ENCODE data around the gene ADAMTS20. TPM values are rescaled to one million over a fixed set of nuclear protein-coding genes. Genes with fewer than 3 reads are reported as not detected.
"Not testable (repeated sequence)": the region's sequence is repeated elsewhere in the genome, so short reads cannot be mapped to it uniquely, and the experiment has no call there.

The ADAMTS20 gene
- total RNA-seq, 1 experiment from 2014 or later = 2.7 TPM

DNA sequence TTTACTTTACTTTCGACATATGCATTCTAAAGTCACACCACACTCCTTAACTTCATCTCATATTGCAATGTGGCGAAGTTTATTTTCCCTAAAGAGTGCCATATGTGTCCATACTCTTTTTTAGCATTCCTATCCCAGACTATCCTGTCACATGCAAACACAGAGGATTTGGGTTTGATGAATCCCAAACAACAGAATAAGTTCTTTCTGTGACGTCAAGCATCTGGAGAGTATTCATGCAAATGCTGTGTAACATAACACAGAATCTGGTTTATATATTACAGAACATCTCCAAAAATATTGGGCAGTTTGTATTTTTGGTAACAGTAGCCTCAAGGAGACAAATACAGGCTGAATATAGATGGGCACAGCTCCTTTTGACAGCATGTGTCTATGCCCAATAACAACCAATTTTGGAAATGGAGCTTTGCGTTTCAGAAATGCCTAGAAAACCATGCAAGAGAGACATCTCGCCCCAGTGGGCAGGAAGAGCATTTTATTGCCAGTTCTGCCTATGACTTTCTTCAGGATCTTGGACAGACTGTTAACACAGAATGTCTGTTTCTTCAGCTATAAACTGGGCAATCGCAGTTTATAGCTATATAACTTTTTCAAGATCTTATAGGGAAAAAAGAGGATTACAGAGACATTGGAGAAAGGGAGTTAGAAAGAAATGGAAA is 190.8 kb downstream of the ADAMTS20 start:
- Histone ChIP-seq H4K91ac (ENCODE audit: insufficient read length, low read depth, low read length) (no peak overlapping the region), H3K18ac (ENCODE audit: insufficient read length, low read depth, low read length) (no peak overlapping the region), H4K8ac (replicated peaks; ENCODE audit: insufficient read length, low read depth, low read length) (no peak overlapping the region), H3K23ac (ENCODE audit: insufficient read length, low read depth, low read length) (no peak overlapping the region), H3K9me3 (ENCODE audit: control insufficient read depth, low read depth, low read length) (no peaks in the 10 kb centered on the region), H2BK12ac (ENCODE audit: insufficient read length, low read depth, low read length) (no peak overlapping the region), H2BK5ac (ENCODE audit: insufficient read length, low read length) (no peak overlapping the region), H2AFZ (ENCODE audit: low read length) (no peak overlapping the region), H3K9ac (ENCODE audit: extremely low read depth, insufficient read length, low read length) (no peak overlapping the region), H2AK5ac (ENCODE audit: insufficient read length, low read length) (no peak overlapping the region), H3T11ph (ENCODE audit: low read length) (no peak overlapping the region), H3K4me1 (ENCODE audit: insufficient read depth, low read length) (no peaks in the 10 kb centered on the region), H3K4me2 (ENCODE audit: insufficient read depth, insufficient read length, low read length) (no peak overlapping the region), H3K56ac (ENCODE audit: insufficient read length, low read depth, low read length) (no peak overlapping the region), H3K23me2 (ENCODE audit: insufficient read length, low read depth, low read length, poor library complexity, severe bottlenecking) (no peaks in the 10 kb centered on the region), H2BK120ac (ENCODE audit: low read depth, low read length, poor library complexity, severe bottlenecking) (no peak overlapping the region), H3K4ac (ENCODE audit: low read depth, low read length) (no peak overlapping the region), H4K5ac (ENCODE audit: insufficient read length, low read depth, low read length) (no peak overlapping the region), H2BK15ac (ENCODE audit: low read depth, low read length) (no peak overlapping the region), H4K20me1 (ENCODE audit: control insufficient read depth, insufficient read depth, insufficient read length) (no peaks in the 10 kb centered on the region), H3K27me3 (ENCODE audit: insufficient read depth, low read length) (no peaks in the 10 kb centered on the region; the same call in 1 of the 2 replicates), H3K79me1 (ENCODE audit: insufficient read depth, low read depth, low read length, poor library complexity, severe bottlenecking) (no peaks in the 10 kb centered on the region), H3K79me2 (ENCODE audit: insufficient read depth, low read length) (no peaks in the 10 kb centered on the region), H3K27ac (ENCODE audit: insufficient read length, low read depth, low read length) (no peak overlapping the region), H2BK20ac (ENCODE audit: low read depth, low read length, poor library complexity, severe bottlenecking) (no peak overlapping the region), H3K14ac (ENCODE audit: insufficient read depth, low read length) (no peak overlapping the region)
- Mint-ChIP-seq H3K36me3 (ENCODE audit: insufficient read depth in 1 of 3, low read depth in 3 of 3) (peaks cover 3 to 10% (median 7%) of the 10 kb centered on the region in 3 experiments; a peak in 6 of 7 replicates), H3K27me3 (ENCODE audit: low read depth) (no peaks in the 10 kb centered on the region), H3K27ac (no peak overlapping the region), H3K9me3 (peaks cover 0 to 3% of the 10 kb centered on the region in 2 experiments; a peak in 1 of 5 replicates), H3K4me3 (no peak overlapping the region), H3K4me1 (peaks cover 0 to 3% of the 10 kb centered on the region in 2 experiments; a peak in 1 of 4 replicates)
- no CpG with 5 or more reads among the region's 6 CpGs for WGBS (ENCODE audit: extremely low coverage, insufficient read length, low lambda C conversion rate)
- TF ChIP-seq CTCF (conservative IDR thresholded peaks at IDR 0.05) = no peak
- DNase-seq = no peak

DNA sequence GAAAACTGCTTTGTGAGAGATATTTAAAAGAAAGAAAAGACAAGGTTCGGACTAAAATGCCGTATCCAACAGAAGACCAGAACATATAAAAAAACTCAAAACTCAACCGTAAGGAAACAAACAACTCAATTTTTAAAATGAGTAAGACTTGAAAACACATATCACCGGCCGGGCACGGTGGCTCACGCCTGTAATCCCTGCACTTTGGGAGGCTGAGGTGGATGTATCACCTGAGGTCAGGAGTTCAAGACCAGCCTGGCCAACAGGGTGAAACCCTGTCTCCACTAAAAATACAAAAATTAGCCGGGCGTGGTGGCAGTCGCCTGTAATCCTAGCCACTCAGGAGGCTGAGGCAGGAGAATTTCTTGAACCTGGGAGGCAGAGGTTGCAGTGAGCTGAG is 192.0 kb downstream of the ADAMTS20 start:
- not testable (repeated sequence) for H3K4ac ChIP-seq (ENCODE audit: low read depth, low read length); H2AK5ac ChIP-seq (ENCODE audit: insufficient read length, low read length); H4K8ac ChIP-seq (replicated peaks; ENCODE audit: insufficient read length, low read depth, low read length); H3T11ph ChIP-seq (ENCODE audit: low read length); H3K23me2 ChIP-seq (ENCODE audit: insufficient read length, low read depth, low read length, poor library complexity, severe bottlenecking); H2BK120ac ChIP-seq (ENCODE audit: low read depth, low read length, poor library complexity, severe bottlenecking); H3K9me3 ChIP-seq (ENCODE audit: control insufficient read depth, low read depth, low read length); H3K9ac ChIP-seq (ENCODE audit: extremely low read depth, insufficient read length, low read length); H3K4me2 ChIP-seq (ENCODE audit: insufficient read depth, insufficient read length, low read length); DNase-seq; H4K5ac ChIP-seq (ENCODE audit: insufficient read length, low read depth, low read length); H3K23ac ChIP-seq (ENCODE audit: insufficient read length, low read depth, low read length); H4K91ac ChIP-seq (ENCODE audit: insufficient read length, low read depth, low read length); H2BK20ac ChIP-seq (ENCODE audit: low read depth, low read length, poor library complexity, severe bottlenecking); H3K79me1 ChIP-seq (ENCODE audit: insufficient read depth, low read depth, low read length, poor library complexity, severe bottlenecking); H3K79me2 ChIP-seq (ENCODE audit: insufficient read depth, low read length); H3K27me3 ChIP-seq (ENCODE audit: insufficient read depth, low read length); H3K27ac Mint-ChIP-seq; H3K4me3 Mint-ChIP-seq; H2BK12ac ChIP-seq (ENCODE audit: insufficient read length, low read depth, low read length); H3K36me3 Mint-ChIP-seq (ENCODE audit: insufficient read depth in 1 of 3, low read depth in 3 of 3); H3K4me1 ChIP-seq (ENCODE audit: insufficient read depth, low read length); H3K27ac ChIP-seq (ENCODE audit: insufficient read length, low read depth, low read length); H3K4me1 Mint-ChIP-seq; H2AFZ ChIP-seq (ENCODE audit: low read length); H3K18ac ChIP-seq (ENCODE audit: insufficient read length, low read depth, low read length); H2BK15ac ChIP-seq (ENCODE audit: low read depth, low read length); H3K56ac ChIP-seq (ENCODE audit: insufficient read length, low read depth, low read length); H2BK5ac ChIP-seq (ENCODE audit: insufficient read length, low read length); H3K9me3 Mint-ChIP-seq; H4K20me1 ChIP-seq (ENCODE audit: control insufficient read depth, insufficient read depth, insufficient read length); H3K14ac ChIP-seq (ENCODE audit: insufficient read depth, low read length); H3K27me3 Mint-ChIP-seq (ENCODE audit: low read depth)
- no CpG with 5 or more reads among the region's 10 CpGs for WGBS (ENCODE audit: extremely low coverage, insufficient read length, low lambda C conversion rate)
